ENCODE data around the gene PRSS36.
A peak's percentile ranks its signal among the peaks of the same experiment; 100 is the strongest.
"Not testable (repeated sequence)": the region's sequence is repeated elsewhere in the genome, so short reads cannot be mapped to it uniquely, and the experiment has no call there.

Gene PRSS36

GRCh38 chr16:31143011-31143693 lies 6.7 kb downstream of the PRSS36 start:
- H3K4me3 ChIP-seq (ENCODE audit: low read length) = no peak overlapping the region
- H3K4me1 ChIP-seq (ENCODE audit: control insufficient read depth, low read depth, low read length) = peaks cover 14% of the 10 kb centered on the region
- peaks cover 3% of the 10 kb centered on the region for H3K27me3 ChIP-seq (ENCODE audit: insufficient read depth, low read length, poor library complexity)
- H4K8ac ChIP-seq (ENCODE audit: low read depth, low read length) = no peak overlapping the region
- no peak overlapping the region for H2BK120ac ChIP-seq (ENCODE audit: low read depth, low read length)
- H3K23ac ChIP-seq (ENCODE audit: low read length) = no peak overlapping the region
- no peak overlapping the region for H3K4me2 ChIP-seq (ENCODE audit: low read length)
- peak overlapping the region; percentile 93 for H3K56ac ChIP-seq (ENCODE audit: low read length)
- no peak for DNase-seq
- no peaks in the 10 kb centered on the region for H3K36me3 ChIP-seq (ENCODE audit: control insufficient read depth, insufficient read depth, low read length)
- H3K79me1 ChIP-seq (ENCODE audit: low read length) = no peaks in the 10 kb centered on the region
- no peak overlapping the region for H2BK15ac ChIP-seq (replicated peaks; ENCODE audit: low read depth)
- H3K27ac ChIP-seq (ENCODE audit: low read depth, low read length) = no peak overlapping the region
- H3K9ac ChIP-seq (ENCODE audit: low read length) = peak overlapping the region; percentile 80
- H3K4ac ChIP-seq (ENCODE audit: low read depth, low read length) = no peak overlapping the region
- H4K5ac ChIP-seq (ENCODE audit: low read length) = no peak overlapping the region
- WGBS (ENCODE audit: extremely low coverage, insufficient coverage, low lambda C conversion rate) = no CpG with 5 or more reads among the region's 22 CpGs
- no peak overlapping the region for H2BK5ac ChIP-seq (ENCODE audit: low read length)
- peak overlapping the region; percentile 94 for H3K18ac ChIP-seq (ENCODE audit: low read length)
- H2AK5ac ChIP-seq (ENCODE audit: low read length) = no peak overlapping the region
- no peaks in the 10 kb centered on the region for H3K79me2 ChIP-seq (ENCODE audit: control insufficient read depth, insufficient read depth, low read length)

- Histone ChIP-seq H3K4me1 (ENCODE audit: control insufficient read depth, low read depth, low read length) (peaks cover 14% of the 10 kb centered on the region), H3K4me3 (ENCODE audit: low read length) (no peak overlapping the region), H3K56ac (ENCODE audit: low read length) (peak overlapping the region; percentile 93), H2BK5ac (ENCODE audit: low read length) (no peak overlapping the region), H4K8ac (ENCODE audit: low read depth, low read length) (no peak overlapping the region), H3K79me2 (ENCODE audit: control insufficient read depth, insufficient read depth, low read length) (no peaks in the 10 kb centered on the region), H3K23ac (ENCODE audit: low read length) (no peak overlapping the region), H2BK120ac (ENCODE audit: low read depth, low read length) (no peak overlapping the region), H3K79me1 (ENCODE audit: low read length) (no peaks in the 10 kb centered on the region), H3K9ac (ENCODE audit: low read length) (peak overlapping the region; percentile 80), H3K27ac (ENCODE audit: low read depth, low read length) (peak overlapping the region; percentile 60), H3K18ac (ENCODE audit: low read length) (peak overlapping the region; percentile 94), H3K4ac (ENCODE audit: low read depth, low read length) (no peak overlapping the region), H4K5ac (ENCODE audit: low read length) (no peak overlapping the region), H3K4me2 (ENCODE audit: low read length) (peak overlapping the region; percentile 80), H3K27me3 (ENCODE audit: insufficient read depth, low read length, poor library complexity) (no peaks in the 10 kb centered on the region), H3K36me3 (ENCODE audit: control insufficient read depth, insufficient read depth, low read length) (no peaks in the 10 kb centered on the region), H2AK5ac (ENCODE audit: low read length) (no peak overlapping the region), H2BK15ac (replicated peaks; ENCODE audit: low read depth) (no peak overlapping the region)
- DNase-seq = peak; percentile 99
- no CpG with 5 or more reads among the region's 89 CpGs for WGBS (ENCODE audit: extremely low coverage, insufficient coverage, low lambda C conversion rate)
These were observed 7.5 kb downstream of the PRSS36 start for GRCh38 chr16:31142109-31143010.

- H3K79me1 ChIP-seq (ENCODE audit: low read length) = no peaks in the 10 kb centered on the region
- H3K27ac ChIP-seq (ENCODE audit: low read depth, low read length) = peak overlapping the region; percentile 60
- peak overlapping the region; percentile 70 for H2BK5ac ChIP-seq (ENCODE audit: low read length)
- H2BK15ac ChIP-seq (replicated peaks; ENCODE audit: low read depth) = no peak overlapping the region
- no peak overlapping the region for H4K8ac ChIP-seq (ENCODE audit: low read depth, low read length)
- peak overlapping the region; percentile 56 for H4K5ac ChIP-seq (ENCODE audit: low read length)
- no peak for DNase-seq
- H3K79me2 ChIP-seq (ENCODE audit: control insufficient read depth, insufficient read depth, low read length) = no peaks in the 10 kb centered on the region
- no peak overlapping the region for H2BK120ac ChIP-seq (ENCODE audit: low read depth, low read length)
- peak overlapping the region; percentile 79 for H3K56ac ChIP-seq (ENCODE audit: low read length)
- H3K36me3 ChIP-seq (ENCODE audit: control insufficient read depth, insufficient read depth, low read length) = no peaks in the 10 kb centered on the region
- peak overlapping the region; percentile 23 for H3K18ac ChIP-seq (ENCODE audit: low read length)
- H3K4me1 ChIP-seq (ENCODE audit: control insufficient read depth, low read depth, low read length) = peaks cover 14% of the 10 kb centered on the region
- H2AK5ac ChIP-seq (ENCODE audit: low read length) = no peak overlapping the region
- H3K4me3 ChIP-seq (ENCODE audit: low read length) = no peak overlapping the region
- H3K9ac ChIP-seq (ENCODE audit: low read length) = peak overlapping the region; percentile 66
- peak overlapping the region; percentile 97 for H3K23ac ChIP-seq (ENCODE audit: low read length)
- H3K27me3 ChIP-seq (ENCODE audit: insufficient read depth, low read length, poor library complexity) = no peaks in the 10 kb centered on the region
- no peak overlapping the region for H3K4ac ChIP-seq (ENCODE audit: low read depth, low read length)
- no CpG with 5 or more reads among the region's 10 CpGs for WGBS (ENCODE audit: extremely low coverage, insufficient coverage, low lambda C conversion rate)
- peak overlapping the region; percentile 36 for H3K4me2 ChIP-seq (ENCODE audit: low read length)
These were observed 8.3 kb downstream of the PRSS36 start for GRCh38 chr16:31141489-31142108.

- not testable (repeated sequence) for DNase-seq; H4K5ac ChIP-seq (ENCODE audit: low read length); H3K27ac ChIP-seq (ENCODE audit: low read depth, low read length); H3K4me3 ChIP-seq (ENCODE audit: low read length); H2BK15ac ChIP-seq (replicated peaks; ENCODE audit: low read depth); H3K18ac ChIP-seq (ENCODE audit: low read length); H2BK5ac ChIP-seq (ENCODE audit: low read length); H3K27me3 ChIP-seq (ENCODE audit: insufficient read depth, low read length, poor library complexity); H3K4ac ChIP-seq (ENCODE audit: low read depth, low read length); H2AK5ac ChIP-seq (ENCODE audit: low read length); H3K79me1 ChIP-seq (ENCODE audit: low read length); H3K9ac ChIP-seq (ENCODE audit: low read length); H3K4me2 ChIP-seq (ENCODE audit: low read length); H4K8ac ChIP-seq (ENCODE audit: low read depth, low read length); H3K36me3 ChIP-seq (ENCODE audit: control insufficient read depth, insufficient read depth, low read length); H3K79me2 ChIP-seq (ENCODE audit: control insufficient read depth, insufficient read depth, low read length); H2BK120ac ChIP-seq (ENCODE audit: low read depth, low read length); H3K23ac ChIP-seq (ENCODE audit: low read length)
- WGBS (ENCODE audit: extremely low coverage, insufficient coverage, low lambda C conversion rate) = no CpG with 5 or more reads among the region's 9 CpGs
- Histone ChIP-seq H3K56ac (ENCODE audit: low read length) (peak overlapping the region; percentile 79), H3K4me1 (ENCODE audit: control insufficient read depth, low read depth, low read length) (peaks cover 14% of the 10 kb centered on the region)
These were observed 8.8 kb downstream of the PRSS36 start for GRCh38 chr16:31141071-31141469.

GRCh38 chr16:31138621-31139578 lies 11.0 kb downstream of the PRSS36 start:
- no peak overlapping the region for H3K27ac ChIP-seq (ENCODE audit: low read depth, low read length)

More at GRCh38 chr16:31138621-31139578, 11.0 kb downstream of the PRSS36 start:
- Histone ChIP-seq H2BK15ac (replicated peaks; ENCODE audit: low read depth) (no peak overlapping the region), H3K36me3 (ENCODE audit: control insufficient read depth, insufficient read depth, low read length) (no peaks in the 10 kb centered on the region), H3K4me2 (ENCODE audit: low read length) (peak overlapping the region; percentile 9), H3K4ac (ENCODE audit: low read depth, low read length) (no peak overlapping the region), H2BK120ac (ENCODE audit: low read depth, low read length) (no peak overlapping the region), H3K79me1 (ENCODE audit: low read length) (peaks cover 6% of the 10 kb centered on the region), H3K9ac (ENCODE audit: low read length) (peak overlapping the region; percentile 50), H4K5ac (ENCODE audit: low read length) (no peak overlapping the region), H3K27me3 (ENCODE audit: insufficient read depth, low read length, poor library complexity) (no peaks in the 10 kb centered on the region), H3K23ac (ENCODE audit: low read length) (peak overlapping the region; percentile 85), H3K79me2 (ENCODE audit: control insufficient read depth, insufficient read depth, low read length) (peaks cover 8% of the 10 kb centered on the region), H2AK5ac (ENCODE audit: low read length) (peak overlapping the region; percentile 7), H3K18ac (ENCODE audit: low read length) (peak overlapping the region; percentile 46), H3K4me3 (ENCODE audit: low read length) (no peak overlapping the region), H2BK5ac (ENCODE audit: low read length) (peak overlapping the region; percentile 39), H3K4me1 (ENCODE audit: control insufficient read depth, low read depth, low read length) (peaks cover 18% of the 10 kb centered on the region), H3K56ac (ENCODE audit: low read length) (peak overlapping the region; percentile 79), H4K8ac (ENCODE audit: low read depth, low read length) (no peak overlapping the region)
- DNase-seq = peak; percentile 89
- no CpG with 5 or more reads among the region's 27 CpGs for WGBS (ENCODE audit: extremely low coverage, insufficient coverage, low lambda C conversion rate)

Data from mesendoderm (in vitro differentiated cells).